AG20443 (cell line): ENCODE measurements around the gene RRAGC.
"Not testable (repeated sequence)": the region's sequence is repeated elsewhere in the genome, so short reads cannot be mapped to it uniquely, and the experiment has no call there.

ENCODE experiments used
- DNase-seq: peaks from one replicate; pipeline ENCODE4 v3.0.0; 2012; ENCODE audit warnings: low spot score, mixed read lengths

The RRAGC gene

DNA sequence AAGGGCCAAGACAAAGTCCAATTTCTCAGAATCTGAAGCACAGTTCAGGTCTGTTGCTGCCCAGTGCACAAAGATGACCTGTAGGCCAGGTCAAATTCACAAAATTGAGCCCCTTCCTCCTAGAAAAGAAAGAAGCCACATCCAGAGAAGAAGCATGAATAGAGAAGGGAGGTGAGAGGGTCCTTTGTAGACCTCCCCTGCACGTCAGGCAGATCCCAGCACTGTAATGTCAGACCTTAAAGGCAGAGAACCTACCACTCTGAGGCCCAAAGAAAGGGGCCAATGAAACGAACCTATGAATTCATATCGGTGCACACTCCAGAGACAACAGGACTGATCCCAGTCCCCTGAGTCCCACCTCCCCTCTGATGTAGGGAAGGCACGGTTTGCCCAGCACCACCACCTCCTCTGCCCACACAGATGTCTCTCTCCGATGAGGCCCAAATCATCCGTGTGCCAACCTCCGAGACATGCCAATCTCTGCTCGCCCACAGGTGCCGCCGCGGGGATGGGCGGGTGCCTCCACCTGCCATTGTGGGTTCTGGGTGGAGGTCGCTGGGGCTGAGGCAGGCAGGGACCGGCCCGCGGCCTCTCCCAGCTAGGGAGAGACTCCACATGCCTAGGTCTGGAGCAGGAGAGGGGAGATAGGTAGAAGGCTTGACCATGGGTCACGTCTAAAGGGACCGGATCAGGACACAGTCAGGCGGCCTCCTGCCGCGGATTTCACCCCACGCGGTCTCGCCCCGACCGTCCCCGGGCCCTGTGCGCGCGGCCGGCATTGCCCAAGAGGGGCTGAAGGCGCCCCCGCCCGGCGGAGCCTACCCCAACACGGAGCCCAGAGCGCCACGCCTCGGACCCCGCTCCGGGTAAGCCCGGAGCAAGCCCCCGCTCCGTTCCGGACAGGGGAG, 42.1 kb downstream of the RRAGC start:
- no peak for DNase-seq

GRCh38 chr1:38815903-38816627, 43.5 kb downstream of the RRAGC start:
- no peak for DNase-seq

- DNase-seq: no peak
Observed at GRCh38 chr1:38814984-38815464, 44.5 kb downstream of the RRAGC start.

GRCh38 chr1:38814444-38814983, 45.1 kb downstream of the RRAGC start:
- DNase-seq: no peak

GRCh38 chr1:38812981-38813380, 46.6 kb downstream of the RRAGC start:
- DNase-seq: no peak

DNA sequence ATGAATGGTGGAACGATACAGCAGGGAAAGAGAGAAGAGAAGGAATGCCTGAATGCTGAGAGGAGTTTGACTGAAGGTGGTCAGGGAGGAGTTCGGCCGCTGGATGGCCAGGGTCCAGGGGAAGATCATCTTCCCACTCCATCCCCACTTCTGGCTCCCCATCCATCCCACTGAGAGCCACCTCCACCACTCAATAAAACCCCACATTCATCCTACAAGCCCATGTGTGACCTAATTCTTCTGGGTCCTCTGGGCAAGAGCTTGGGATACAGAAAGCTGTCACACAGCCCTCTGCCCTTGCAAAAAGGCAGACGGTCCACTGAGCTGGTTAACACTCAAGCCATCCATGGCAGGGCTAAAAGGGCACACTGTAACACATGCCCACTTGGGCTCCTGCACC, 48.1 kb downstream of the RRAGC start:
- not testable (repeated sequence) for DNase-seq

GRCh38 chr1:38806090-38806489, 53.5 kb downstream of the RRAGC start:
- DNase-seq: no peak

- DNase-seq: no peak
Observed at GRCh38 chr1:38805036-38805435, 54.5 kb downstream of the RRAGC start.

GRCh38 chr1:38804062-38804886, 55.3 kb downstream of the RRAGC start:
- DNase-seq: peak; percentile 56

GRCh38 chr1:38803647-38804046, 55.9 kb downstream of the RRAGC start:
- DNase-seq: no peak

GRCh38 chr1:38800720-38801671, 58.6 kb downstream of the RRAGC start:
- DNase-seq: no peak

DNA sequence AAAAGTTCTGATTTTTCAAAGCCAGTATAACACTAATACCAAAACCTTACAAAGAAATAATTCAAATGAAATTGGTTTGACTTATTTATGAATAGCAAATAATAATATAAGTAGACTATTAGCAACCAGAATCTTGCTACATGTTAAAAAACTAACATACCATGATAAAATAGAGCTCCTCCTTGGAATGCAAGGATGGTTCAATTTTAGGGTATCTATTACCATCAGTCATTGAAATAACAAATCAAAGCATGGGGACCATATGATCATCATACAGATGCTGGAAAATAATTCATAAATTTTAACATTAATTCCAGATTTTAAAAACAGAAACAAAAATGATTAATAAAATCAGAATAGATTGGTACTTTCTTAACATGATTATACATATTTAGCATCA, 66.3 kb downstream of the RRAGC start:
- no peak for DNase-seq

GRCh38 chr1:38791892-38792291, 67.7 kb downstream of the RRAGC start:
- no peak for DNase-seq

DNA sequence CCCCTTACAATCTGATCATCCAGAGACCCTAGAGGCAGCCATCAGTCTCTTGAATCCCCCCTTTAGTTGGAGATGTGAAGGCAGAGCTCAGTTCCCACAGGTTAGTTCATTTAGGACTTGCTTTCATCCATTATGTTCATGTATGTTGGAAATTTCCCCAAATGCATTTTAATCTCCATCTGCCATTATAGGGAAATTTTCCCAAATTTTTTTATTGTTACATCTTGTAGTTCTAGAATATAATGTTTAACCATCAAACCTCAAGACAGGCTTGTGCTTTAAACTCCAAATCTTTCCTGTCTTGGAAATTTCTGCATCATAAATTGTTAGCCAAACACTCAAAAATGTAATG, 68.4 kb downstream of the RRAGC start:
- no peak for DNase-seq

DNA sequence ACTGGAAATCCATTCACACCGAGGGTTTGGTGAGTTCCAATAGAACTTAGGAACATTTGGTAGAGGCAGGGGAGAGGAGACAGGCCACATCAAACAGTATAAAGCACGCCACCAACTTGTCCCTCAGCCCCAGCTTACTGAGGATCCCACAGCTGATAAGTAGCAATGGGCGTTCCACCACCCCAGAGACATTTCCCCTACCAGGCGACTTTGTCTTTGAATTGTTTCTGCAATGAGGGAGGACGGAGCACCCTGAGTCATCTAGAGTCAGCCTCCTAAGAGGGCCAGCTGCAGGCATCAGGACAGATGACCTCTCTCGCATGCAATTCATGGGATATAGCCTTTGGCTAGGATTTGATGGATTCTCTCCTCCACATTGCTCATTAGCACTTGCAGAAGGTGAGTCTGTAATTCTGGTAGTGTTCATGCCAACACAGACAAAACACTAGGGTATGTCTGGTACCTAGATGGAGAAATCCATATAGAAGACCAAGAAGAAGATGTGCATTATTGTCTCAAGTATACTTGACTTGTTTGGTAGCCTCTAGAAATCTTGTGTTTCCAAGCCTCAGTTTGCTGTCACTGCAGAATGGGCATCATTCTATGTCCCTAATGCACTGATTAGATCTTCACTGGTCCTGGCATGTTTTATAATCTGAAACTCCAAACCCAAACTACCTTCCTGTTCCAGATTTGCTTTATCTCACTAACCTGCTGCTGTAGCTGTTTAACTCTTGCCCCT, 69.0 kb downstream of the RRAGC start:
- DNase-seq: no peak

- DNase-seq: no peak
Observed at GRCh38 chr1:38789498-38790169, 69.9 kb downstream of the RRAGC start.

DNA sequence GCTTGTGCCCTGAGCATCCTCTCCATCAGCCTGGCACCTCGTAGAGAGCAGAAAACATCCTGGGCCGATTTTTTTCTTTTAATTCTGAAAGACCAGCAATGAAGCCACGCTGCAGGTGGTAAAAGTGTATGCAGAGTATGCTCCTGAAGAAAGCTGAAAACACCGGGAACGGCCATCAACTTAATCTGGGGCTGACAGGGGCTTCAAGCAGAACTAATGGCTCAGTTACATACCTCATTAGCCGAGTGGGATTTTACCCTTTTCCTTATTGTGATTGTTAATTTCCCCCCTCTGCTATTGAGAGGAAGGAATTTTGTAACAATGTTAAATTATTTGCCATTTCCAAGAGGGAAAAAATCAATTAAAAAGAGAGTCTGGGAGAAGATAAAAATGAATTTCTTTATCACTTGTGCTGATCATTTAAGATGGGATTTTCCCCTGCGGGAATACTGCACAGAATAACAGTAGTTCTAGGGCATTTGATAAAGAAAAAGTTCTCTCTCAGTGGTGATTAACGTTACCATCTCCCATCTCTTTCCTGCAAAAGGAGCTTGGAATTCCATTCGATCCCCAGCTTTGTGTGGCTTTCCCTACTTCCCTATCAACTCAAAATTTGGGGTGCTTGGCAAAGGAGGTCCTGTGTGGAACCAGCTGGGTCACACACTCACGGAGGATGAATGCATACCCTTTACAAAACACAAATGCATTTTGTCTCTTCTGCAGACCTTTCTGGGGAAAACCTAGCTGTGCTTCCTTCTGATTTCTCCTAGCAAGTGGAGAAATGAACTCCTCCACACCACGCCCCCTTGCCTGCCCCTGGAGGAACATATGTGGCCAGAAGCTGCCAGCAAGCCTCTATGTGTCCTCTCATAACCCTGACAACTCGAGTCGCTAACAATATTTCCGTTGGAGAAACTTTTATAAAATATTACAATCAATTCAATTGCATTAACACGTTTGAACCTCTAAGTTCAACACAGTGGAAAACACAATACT, 70.9 kb downstream of the RRAGC start:
- DNase-seq: no peak
